ENCODE results near the gene KIAA1217.

KIAA1217 gene

DNA sequence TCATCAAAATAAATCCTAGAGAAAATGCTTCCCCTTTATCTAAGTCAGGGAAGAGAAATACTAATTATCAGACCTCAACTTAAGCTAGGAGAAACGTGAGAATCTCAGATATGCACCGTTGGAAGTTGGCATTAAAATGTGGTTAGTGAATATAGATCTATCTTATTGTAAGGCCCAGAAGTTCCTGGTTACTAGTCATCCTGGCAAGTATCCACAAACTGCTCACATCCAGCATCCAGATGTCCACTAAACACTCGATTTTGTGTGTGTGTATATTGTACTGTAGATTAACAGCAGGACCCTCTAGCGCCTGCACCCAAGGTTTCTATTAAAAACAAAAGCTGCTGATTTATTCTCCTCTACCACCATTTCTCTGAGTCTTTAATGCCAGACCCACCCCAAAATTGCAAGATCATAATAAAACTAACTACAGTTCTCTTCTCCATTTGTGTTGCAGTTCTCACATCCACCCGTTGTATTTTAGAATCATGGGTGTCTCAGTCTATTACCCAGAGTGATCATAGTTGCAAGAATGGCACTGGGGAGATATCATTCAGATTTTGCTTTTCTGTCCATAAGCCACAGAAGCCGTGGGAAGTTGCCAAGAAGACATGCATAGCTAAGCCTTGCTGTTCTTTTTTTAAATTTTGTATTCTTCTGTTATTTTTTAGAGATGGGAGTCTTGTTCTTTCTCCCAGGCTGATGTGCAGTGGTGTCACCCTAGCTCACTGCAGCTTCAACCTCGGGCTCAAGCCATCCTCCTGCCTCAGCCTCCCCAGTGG lies 165.4 kb downstream of the KIAA1217 start:
- DNase-seq, result no peak

DNA sequence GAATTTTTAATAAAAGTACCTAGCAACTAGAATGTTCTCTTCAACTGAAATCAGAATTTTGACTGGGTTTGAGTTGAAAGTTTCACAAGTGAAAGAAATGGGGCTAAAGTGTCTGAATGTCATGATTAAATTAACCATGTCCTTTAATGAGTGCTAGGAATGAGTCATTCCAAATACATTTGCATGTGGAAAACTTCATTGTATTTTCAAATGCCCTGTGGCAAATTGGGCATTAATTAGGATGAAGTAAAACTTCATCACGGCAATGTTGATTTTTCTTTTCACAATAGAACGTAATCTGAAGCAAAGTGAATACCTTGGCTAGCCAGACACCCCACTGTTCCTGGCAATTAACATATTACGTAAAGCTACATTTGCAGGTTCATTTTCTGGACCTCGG lies 166.6 kb downstream of the KIAA1217 start:
- DNase-seq, result no peak

DNA sequence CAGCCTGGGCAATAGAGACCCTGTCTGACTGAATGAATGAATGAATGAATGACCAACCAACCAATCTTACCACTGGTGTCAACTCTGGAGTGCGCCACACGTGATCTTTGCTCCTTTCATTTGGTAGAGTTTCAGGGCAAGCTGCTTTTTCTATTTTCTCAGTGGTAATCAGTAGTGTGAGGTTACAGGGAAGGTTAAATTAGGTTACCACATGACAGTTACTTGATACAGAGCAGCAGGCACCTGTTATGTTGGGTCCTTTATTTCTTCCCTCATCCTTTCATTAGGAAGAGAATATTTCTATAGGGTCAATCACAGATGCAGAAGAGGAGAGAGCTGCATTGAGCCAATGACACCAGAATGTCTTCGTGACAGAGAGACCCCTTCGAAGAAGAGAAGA lies 167.8 kb downstream of the KIAA1217 start:
- no peak for DNase-seq

DNA sequence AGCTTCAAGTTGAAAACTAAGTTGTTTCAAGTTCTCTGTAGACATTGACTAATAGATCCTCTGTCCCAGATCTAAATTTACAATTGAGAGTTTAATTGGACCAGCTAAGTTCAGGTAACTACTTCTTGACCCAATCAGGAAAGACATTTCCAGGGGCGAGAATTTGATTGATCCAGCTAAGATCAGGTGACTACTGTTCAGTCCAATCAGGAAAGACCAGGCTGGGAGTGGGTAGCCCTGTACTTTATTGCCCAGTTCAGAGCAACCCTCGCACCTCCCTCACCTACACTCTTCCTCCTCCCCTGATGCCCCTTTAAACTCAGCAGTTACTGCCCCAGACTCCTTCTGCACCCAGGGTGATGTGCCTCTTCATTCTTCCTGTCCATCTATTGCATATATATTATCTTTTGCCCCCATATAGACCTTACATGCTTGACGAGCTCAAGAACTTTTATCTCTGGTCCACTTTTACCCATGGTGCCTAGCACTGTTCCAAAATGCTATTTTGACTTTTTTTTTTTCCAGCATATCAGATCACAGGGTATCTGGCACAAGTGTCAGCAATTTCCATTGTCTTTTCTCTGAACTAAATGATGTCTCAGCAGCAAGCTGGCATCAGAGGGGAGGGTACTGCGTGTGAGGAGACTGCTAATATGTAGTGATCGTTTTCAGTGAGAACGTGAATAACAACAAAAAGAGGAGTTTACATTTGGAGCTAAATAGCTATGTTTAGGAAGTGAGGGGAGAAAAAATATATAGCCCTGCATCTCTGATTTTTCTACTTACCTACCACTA lies 169.4 kb downstream of the KIAA1217 start:
- DNase-seq, result no peak

DNA sequence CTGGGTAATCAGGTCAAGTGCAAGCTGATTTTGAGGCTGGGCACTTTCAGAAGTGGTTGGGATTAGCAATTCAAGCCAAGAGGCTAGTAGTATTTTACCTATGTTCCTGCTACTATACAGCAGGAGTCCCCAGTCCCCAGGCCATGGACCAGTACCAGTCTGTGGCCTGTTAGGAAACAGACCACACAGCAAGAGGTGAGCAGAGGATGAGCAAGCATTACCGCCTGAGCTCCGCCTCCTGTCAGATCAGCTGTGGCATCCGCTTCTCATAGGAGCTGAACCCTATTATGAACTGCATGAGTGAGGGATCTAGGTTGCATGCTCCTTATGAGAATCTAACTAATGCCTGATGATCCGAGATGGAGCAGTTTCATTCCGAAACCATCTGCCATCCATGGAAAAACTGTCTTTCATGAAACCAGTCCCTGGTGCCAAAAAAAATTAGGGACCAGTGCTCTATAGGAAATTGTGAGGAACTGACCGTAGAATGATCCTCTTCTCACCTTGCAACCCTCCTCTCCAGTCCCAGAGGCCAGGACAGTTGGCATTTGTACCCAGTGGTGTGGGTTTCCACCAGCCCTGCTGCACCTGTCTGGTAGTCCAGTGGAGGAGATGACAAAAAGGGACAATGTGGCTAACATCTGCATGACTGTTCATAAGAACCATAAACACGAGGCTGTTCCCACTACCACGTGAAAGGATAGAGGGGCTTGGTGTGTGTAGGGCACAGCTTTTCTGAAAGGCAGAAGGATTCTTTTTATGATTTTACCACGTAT lies 172.5 kb downstream of the KIAA1217 start:
- no peak for DNase-seq

DNA sequence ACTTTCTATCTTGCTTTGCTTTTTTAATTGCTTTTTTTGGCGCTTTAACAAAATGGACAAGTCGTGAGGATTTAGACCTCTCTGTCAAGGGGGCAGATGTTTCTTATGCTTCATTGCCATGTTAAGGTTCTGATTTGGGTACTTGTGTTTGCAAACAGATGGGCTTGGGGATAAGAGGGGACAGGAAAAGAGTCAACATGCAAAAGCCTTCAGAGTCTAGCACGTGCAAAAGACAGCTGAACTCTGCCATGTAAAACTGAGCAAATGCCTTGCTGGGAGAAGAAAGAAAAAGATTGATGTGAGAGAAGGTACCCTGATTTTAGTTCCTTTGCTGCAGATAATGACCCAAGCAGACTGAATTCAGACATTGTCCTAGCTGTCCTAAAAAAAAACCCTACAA lies 173.1 kb downstream of the KIAA1217 start:
- DNase-seq, result no peak

DNA sequence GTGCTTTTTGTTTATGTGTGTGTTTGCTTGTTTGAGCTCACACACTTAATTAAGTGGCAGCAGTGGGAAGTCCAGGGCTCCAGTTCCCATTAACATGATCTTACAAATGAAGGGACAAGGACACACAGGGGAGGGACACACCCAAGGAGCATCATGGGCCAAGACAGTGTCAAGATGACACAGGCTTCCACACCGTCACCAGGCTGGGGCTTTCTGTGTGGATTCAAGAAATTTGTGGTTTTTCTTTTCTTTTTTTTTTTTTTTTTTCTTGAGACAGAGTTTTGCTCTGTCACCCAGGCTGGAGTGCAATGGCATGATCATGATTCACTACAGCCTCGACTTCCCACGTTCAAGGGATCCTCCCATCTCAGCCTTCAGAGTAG lies 173.6 kb downstream of the KIAA1217 start:
- DNase-seq, result no peak

DNA sequence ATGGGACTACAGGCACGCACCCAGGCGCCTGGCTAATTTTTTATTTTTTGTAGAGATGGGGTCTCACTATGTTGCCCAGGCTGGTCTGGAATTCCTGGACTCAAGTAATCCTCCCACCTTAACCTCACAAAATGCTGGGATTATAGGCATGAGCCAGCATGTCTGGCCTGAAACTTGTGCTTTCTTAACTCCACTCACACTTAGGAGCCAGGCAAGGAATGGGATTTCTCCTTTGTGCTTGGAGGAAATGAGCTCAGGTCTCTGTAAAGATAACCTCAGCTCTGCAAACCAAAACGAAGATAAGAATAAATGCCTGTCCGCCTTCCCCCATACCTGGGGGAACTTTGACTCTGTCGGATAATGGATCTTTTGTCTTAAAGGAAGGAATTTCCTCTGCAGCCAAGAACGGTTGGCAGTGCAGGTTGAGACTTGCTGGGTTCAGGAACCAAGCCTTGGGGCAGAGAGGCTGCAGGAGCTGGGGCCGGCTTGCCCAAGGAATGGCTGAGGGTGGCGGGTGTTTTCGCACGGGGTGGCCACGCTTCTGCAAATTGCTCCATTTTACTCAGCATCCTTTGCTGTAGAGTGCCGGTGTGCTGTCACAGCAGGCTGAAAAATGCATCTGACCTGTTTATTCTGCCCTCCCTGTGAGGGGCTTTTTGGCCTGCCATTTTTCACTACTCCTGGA lies 174.2 kb downstream of the KIAA1217 start:
- DNase-seq, result no peak

DNA sequence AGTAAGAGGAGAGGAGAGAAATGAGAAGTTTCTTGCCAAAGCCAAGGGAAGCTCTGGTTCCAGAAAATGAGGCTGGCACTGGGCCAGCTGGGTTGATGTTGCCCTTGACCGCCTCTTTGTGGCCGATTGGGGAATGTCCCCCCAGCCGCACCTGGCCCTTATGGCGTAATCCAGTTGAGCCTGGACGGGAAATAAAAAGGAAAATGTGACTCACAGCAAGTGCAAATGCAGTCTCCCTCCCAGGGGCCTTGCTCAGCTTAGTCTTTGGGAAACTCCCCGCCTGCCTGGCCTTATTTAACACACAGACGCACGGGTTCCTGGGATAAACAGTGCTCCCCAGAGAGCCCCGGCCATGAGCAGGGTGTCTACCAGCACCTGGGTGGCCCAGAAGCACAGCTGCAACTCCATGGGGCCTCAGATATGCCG lies 174.8 kb downstream of the KIAA1217 start:
- DNase-seq, result no peak

DNA sequence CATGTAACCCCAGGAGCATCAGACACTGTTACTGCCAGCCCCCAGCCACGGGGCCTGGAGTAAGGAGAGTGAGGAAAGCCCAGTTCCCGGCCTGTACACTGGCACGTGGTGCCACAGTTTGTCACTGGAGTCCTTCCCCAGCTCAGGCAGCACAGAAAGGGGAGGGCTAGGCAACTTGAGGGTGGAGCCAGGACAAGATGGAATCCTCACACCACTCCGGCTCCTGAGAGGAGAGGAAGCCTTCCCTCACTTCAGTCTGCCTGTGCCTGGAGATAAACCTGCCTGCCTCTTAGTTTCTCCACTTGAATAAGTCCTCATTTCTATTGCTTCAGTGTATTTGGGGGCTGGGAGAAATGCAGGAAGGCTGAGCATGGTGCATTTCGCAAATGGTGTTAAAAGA lies 176.0 kb downstream of the KIAA1217 start:
- no peak for DNase-seq

DNA sequence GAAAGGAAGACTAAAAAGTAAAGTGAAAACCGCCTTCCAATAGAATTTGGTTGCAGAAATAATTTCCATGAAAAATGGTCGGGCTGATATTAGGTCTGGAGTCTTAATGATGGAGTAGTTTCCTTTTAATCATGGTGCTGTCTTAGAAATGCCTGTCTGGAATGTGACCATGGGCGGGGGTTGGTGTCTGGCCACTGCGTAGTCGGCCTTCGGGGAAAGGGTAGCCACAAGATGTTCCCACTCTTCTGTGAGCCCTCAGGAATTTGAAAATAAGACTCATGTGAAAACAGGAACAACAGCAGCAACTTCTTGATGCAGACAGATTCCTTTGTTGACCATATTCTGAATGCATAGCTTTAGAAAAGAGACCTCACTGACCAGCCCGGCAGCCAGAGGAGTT lies 176.8 kb downstream of the KIAA1217 start:
- DNase-seq, result no peak

DNA sequence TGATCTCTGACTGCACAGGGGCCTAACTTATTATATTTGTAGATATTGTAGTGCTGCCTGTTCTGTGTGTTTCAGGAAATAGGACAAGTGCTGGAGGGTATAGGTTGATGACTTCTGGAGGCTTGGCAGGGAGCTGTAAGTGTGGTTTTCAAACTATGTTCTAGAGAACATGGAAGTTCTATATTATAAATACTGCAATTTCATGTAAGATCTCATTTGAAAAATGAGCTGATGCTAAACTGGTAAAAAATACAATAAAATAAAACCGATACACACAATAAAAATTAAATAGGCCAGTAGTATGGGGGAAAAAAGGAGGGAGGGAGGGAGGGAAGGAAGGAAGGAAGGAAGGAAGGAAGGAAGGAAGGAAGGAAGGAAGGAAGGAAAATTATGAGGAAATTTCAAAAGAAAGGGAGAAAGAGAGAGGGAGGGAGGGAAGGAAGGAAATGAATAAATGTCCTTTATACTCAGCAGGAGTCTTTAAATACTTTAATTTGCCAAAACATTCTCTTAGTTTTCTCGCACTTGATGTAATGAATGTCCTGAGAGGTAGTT lies 181.3 kb downstream of the KIAA1217 start:
- DNase-seq, result no peak

DNA sequence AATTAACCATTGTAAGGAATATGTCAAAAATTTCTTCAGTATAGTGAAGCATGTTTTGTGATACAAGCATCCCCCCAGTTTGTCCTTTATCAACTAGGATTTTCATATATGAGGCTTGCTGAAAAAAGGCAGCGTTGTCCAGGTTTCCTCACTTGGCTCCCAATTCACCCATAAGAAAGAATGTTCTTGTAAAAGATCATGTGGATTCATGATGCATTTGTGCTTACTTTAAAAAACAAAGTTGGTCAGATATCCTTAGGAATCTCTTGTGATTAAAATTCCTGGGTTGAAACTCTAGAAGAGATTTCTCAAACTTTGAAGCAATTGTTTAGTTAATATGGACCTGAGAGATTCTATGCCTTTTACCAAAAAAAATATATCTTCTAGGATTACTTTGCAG lies 181.8 kb downstream of the KIAA1217 start:
- no peak for DNase-seq

DNA sequence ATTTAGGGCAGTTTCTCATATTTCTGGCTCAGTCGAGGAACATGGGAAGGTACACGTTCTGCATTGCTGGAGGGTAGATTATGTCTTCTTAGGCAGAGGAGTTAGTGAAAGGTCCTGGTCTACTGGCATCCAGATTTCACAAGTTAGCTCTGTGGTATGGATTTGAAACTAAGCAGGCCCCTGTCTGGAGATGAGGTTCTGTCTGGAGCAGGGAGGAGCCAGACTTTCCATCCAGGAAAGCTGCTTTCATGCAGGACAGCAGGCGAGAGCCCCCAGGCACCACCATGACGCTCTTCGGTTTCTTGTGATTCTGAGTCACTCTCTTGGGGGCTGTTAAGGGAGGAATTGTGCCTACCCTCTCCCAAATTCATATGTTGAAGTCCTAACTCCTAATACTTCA lies 184.3 kb downstream of the KIAA1217 start:
- no peak for DNase-seq

DNA sequence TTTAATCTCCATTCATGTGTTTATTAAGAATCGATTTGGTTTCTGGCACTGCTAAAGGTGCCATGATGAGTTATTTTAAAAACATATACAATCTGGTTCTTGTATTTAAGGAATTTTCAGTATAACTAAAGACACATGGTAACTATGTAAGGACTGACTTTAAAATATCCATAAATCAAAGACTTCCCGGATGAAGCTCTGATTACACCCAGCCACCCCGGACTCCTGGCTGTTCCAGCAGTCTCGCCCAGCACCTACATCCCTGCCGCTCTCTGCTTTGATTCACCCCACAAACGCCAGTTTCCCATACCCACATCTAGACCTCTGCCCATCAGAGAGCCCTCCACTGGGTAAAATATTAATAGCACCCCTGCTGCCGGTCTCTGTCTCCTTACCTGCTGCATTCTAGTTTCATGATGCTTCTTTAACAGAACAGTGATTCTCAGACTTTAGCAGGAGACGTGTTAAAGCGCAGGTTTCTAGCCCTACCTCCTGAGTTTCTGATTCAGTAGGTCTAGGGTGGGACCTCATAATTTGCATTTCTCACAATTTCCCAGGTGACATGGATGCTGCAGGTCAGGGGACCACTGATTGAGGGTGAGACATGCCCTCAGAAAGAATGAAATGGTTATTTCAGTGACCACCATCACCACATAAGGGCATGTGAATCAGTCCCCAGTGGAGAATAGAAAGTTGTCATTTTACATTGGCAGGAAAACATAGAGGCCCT lies 185.7 kb downstream of the KIAA1217 start:
- DNase-seq, result no peak

DNA sequence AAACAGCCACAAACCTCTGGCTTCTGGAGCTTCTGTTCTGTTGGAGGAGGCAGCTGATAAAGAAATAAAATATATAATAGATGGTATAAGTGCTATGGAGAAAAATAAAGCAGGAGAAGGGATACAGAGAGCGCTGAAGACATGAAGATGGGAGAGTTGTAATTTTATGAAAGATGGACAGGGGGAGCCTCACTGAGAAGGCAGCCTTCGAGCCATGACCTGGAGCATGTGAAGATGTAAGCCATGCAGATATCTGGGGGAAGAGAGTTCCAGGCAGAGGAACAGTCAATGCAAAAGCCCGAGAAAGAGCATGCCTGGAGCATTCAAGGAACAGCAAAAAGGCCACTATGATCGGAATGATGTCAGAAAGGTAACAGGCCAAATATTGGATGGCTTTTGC lies 187.5 kb downstream of the KIAA1217 start:
- no peak for DNase-seq

DNA sequence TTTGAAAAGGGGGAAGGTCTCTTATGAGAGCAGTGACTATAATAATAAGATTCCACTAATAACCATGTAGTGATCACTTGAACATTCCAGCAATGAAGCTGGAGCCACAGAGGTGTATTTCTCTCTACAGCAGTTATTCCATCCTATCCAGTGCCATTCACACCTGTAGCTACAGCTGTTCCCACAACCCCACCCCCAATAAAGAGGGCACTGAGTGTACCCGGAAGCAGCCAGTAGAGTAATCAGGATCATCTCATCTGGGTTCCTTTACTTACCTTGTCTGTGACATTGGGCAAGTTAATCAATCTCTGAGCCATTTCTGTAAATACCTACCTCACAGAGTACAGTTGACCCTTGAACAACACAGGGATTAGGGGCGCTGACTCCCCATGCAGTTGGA lies 188.7 kb downstream of the KIAA1217 start:
- no peak for DNase-seq

DNA sequence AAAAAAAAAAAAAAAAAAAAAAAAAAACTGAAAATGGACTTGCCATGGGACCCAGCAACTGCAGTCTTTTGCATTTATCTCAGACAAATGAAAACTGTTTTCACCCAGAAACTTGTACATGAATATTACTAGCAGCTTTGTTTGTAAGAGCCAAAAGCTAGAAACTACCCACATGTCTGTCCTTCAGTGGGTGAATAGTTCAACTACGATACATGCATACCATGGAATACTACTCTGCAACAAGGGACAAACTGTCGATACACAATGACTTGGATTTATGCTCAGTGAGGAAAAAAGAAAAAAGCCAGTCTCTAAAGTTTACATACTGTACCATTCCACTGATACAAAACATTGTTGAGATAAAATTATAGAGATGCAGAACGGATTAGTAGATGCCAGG lies 195.6 kb downstream of the KIAA1217 start:
- no peak for DNase-seq

DNA sequence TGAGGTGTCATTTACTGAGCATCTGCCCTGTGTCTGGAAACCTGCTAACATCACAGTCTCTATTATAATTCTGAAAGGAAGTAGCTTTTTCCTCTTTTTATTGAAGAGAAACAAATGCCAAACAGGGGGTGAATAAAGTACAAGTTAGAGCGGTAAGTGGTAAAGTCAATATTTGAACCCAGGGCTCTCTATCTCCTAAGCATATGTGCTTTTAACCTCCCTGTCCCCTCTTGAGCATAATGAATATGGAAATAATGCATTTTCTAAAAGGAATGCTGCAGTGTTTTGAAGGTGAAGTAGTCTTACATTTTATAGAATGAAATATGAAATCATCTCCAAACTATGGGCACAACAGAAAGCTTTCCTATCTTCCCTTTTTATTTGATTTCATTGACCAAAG lies 196.7 kb downstream of the KIAA1217 start:
- no peak for DNase-seq

DNA sequence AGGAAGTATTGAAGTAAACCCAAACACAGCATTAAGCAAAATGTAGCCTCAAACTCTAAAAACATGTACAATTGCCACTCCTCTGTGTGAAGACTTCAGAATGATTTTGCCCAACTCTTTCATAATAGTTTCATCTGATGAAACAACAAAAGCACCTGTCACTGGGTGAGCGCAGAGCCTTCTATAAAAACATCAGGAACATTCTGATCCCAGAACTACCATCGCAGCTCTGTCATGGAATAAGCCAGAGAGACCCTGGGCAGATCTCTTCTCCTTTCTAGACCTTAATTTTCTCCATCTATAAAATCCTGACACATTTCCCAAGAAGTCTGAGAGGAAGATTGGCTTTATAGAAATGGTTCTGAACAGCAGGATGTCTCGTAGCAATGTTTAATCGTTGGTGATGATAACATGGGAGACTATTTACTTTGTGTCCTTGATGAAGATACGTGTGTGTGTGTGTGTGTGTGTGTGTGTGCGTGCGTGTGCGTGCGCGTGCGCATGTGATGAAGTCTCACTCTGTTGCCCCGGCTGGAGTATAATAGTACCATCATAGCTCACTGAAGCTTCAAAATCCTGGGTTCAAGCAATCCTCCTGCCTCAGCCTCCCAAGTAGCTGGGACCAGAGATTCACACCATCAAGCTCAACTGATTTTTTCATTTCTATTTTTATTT lies 198.0 kb downstream of the KIAA1217 start:
- DNase-seq, result no peak

DNA sequence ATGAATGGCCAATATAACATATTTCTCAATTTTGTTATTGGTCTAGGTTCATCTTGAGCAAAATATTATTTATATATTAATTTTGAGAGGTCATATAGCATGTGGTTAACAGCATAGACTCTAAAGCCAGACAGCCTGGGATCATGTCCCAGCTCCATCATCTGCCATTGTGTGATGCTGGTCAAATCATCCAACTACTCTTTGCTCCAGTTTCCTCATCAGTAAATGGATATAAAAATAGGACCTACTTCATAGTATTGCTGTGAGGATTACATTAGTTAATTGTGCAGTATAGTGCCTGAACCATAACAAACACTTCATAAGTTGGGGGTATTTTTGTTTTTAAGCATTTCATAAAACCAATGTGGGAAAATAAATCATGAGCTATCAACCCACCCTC lies 199.0 kb downstream of the KIAA1217 start:
- DNase-seq, result no peak
